Suprapubic skin (tissue), 4 donors: ENCODE data around the gene ARHGEF35. TPM values are rescaled to one million over a fixed set of nuclear protein-coding genes. Genes with fewer than 3 reads are reported as not detected.
"Not testable (repeated sequence)": the region's sequence is repeated elsewhere in the genome, so short reads cannot be mapped to it uniquely, and the experiment has no call there.

Experiments
- DNase-seq, 2 donors: peaks; one replicate each; pipeline ENCODE4 v3.0.0-alpha.2; 2019; ENCODE audit warnings: low spot score in 2 of 2
- H3K27ac ChIP-seq: fragments of 200-600 bp; sonication (generic); one replicate; pipeline ENCODE4 v1.5.1; 2019
- H3K27me3 ChIP-seq: fragments of 200-600 bp; sonication (generic); one replicate; pipeline ENCODE4 v1.5.1; 2019
- H3K36me3 ChIP-seq: fragments of 200-600 bp; sonication (generic); one replicate; pipeline ENCODE4 v1.5.1; 2019
- H3K4me1 ChIP-seq: fragments of 200-600 bp; sonication (generic); one replicate; pipeline ENCODE4 v1.5.1; 2019
- H3K4me3 ChIP-seq: fragments of 200-600 bp; sonication (generic); one replicate; pipeline ENCODE4 v1.5.1; 2019; ENCODE audit warnings: mild to moderate bottlenecking
- H3K9me3 ChIP-seq: fragments of 200-600 bp; sonication (generic); one replicate; pipeline ENCODE4 v1.5.1; 2019
- WGBS: methylation state at CpG from one replicate; pipeline ENCODE4 v1.1.5; 2018; 5-methylcytosine and 5-hydroxymethylcytosine counted together
- total RNA-seq, 4 donors: library from RNA; depleted of rRNA; stranded (reverse); fragments of >200 nt; gene quantifications; one replicate each; pipeline ENCODE4 v1.1.0, GENCODE V29; 2016

Gene ARHGEF35
- 10 to 100 TPM; 15.5 to 31.6 (median 17.4) TPM for total RNA-seq

- not testable (repeated sequence) for H3K4me1 ChIP-seq, DNase-seq, H3K27me3 ChIP-seq, H3K36me3 ChIP-seq, H3K27ac ChIP-seq, H3K9me3 ChIP-seq
- H3K4me3 ChIP-seq: peak within 1 kb of the TSS; percentile 42
- no CpG with 5 or more reads among the region's 51 CpGs for WGBS
Observed at GRCh38 chr7:144195212-144195872, at the start of gene ARHGEF35. Gene ARHGEF35 (minus strand): TSS chr7:144195833. CDS start chr7:144188383, 7,450 bp downstream.

GRCh38 chr7:144245372-144245771, 49.7 kb upstream of the ARHGEF35 start:
- H3K9me3 ChIP-seq, H3K27me3 ChIP-seq, H3K36me3 ChIP-seq, H3K4me1 ChIP-seq, H3K4me3 ChIP-seq, DNase-seq, H3K27ac ChIP-seq: not testable (repeated sequence)
- WGBS: no CpG with 5 or more reads among the region's 2 CpGs

DNA sequence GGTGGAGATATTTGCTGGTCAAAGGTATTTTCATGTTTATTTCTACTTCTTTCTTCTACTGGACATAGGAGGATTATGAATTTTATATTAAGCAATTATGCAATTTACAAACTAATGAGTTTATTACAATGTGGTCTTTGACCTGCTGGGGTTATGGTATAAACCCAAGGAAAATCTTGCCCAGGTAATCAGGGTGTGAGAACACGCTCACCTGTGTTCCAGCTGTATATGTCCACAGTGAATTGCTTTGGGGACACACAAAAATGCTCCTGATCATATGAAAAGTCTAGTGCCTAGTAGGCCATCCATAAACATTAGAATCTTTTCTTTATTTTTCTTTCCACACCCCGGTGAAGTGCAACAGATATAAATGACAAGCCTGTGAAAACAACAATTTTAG, 43.7 kb upstream of the ARHGEF35 start, which contains the start of gene OR2A42:
TSS of gene OR2A42 (minus strand) at position 241 of the 400 bp plus-strand sequence. CDS start 6,762 bp downstream, outside the sequence.
- not testable (repeated sequence) for H3K4me3 ChIP-seq, H3K4me1 ChIP-seq, H3K9me3 ChIP-seq, H3K27ac ChIP-seq, H3K27me3 ChIP-seq, H3K36me3 ChIP-seq, DNase-seq
- WGBS: 100% methylated on average over 1 of the region's 2 CpGs

DNA sequence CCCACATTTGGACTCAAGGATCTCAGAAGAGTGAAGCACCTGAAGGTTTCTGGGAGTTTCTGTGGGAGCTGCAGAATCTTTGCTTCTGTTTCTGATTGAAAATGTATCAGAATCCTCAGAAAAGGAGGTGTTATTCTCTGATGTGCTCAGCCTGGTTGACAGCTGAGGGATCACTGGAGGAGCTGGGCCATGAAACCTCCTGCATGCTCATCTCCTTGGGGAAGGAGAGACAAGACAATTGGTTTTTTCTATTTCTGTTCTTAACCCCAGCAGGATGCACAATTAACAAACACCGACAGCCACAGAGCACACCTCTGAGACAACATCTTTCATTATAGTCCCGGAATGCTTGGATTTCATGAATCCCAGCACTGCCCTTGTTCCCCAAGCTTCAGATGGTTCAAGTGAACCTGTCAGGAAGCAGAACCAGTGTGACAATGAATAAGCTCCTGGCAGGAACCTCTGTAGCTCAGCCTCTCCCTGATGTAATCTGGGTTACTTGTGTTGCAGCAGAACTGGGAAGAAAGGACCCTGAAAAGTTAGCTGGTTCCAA, 43.0 kb upstream of the ARHGEF35 start:
- not testable (repeated sequence) for H3K27ac ChIP-seq, H3K27me3 ChIP-seq, DNase-seq, H3K4me3 ChIP-seq, H3K4me1 ChIP-seq, H3K36me3 ChIP-seq, H3K9me3 ChIP-seq
- 93% methylated on average over 2 of the region's 2 CpGs for WGBS

DNA sequence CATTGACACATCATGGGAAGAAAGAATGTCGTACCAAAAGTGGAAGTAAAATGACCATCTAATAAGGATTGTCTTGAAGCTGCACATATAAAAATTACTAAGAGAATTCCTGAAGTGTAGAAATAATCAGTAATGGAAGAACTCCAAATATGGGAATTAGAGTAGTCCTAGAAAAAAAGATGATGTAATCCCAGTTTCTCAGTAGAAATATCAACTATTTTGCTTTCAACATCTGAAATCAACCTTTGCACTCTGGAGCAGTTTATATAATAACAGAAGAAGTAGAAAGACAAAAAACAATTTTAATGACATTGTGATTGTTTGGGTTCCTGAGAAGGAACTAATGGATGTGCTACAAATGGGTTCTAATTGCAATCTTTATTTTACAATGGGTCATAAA, 37.4 kb upstream of the ARHGEF35 start:
- H3K27me3 ChIP-seq, H3K36me3 ChIP-seq, H3K27ac ChIP-seq, H3K4me3 ChIP-seq, H3K9me3 ChIP-seq, H3K4me1 ChIP-seq, DNase-seq: not testable (repeated sequence)
- WGBS: 77% methylated on average over 1 of the region's 1 CpG

DNA sequence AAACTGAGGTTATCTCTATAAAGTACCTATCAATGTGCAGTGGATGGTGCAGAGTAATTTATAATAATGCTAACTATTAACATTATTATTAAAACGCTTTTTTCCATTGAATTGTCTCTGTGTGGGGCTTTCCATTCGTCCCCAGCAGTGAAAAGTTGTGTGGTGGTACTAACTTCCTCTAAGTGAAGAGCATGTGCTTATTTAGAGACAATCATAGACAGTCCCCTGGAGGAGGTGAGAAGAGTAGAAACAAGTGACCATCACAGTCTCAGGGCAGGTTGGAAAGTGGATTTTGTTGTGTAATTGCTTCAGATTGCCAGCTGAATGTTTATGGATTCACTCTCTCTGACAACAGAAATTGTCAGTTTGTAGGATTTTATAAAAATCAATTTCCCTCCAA, 35.4 kb upstream of the ARHGEF35 start:
- no CpG with 5 or more reads among the region's 2 CpGs for WGBS
- H3K4me3 ChIP-seq, H3K4me1 ChIP-seq, H3K9me3 ChIP-seq, DNase-seq, H3K36me3 ChIP-seq, H3K27ac ChIP-seq, H3K27me3 ChIP-seq: not testable (repeated sequence)

DNA sequence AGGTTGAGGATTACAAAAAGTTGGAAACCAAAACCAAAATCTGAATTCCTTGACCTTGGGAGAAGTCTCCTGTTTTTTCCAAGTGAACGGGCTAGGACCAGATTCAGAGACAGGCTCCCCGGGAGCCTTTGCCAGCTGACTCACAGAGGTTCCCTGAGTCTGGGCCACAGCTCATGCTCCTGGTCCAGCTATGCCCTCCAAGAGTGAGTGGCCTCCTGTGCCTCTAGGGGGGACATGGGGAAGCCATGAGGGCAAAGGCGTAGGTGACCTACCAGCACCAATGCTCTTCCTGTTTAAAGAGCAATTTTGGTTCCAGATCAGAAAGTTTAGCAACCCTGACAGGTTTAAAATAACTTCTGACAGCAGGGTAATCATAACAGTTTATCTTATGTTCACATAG, 33.2 kb upstream of the ARHGEF35 start:
- WGBS: 100% methylated on average over 1 of the region's 3 CpGs
- not testable (repeated sequence) for H3K27me3 ChIP-seq, H3K4me3 ChIP-seq

DNA sequence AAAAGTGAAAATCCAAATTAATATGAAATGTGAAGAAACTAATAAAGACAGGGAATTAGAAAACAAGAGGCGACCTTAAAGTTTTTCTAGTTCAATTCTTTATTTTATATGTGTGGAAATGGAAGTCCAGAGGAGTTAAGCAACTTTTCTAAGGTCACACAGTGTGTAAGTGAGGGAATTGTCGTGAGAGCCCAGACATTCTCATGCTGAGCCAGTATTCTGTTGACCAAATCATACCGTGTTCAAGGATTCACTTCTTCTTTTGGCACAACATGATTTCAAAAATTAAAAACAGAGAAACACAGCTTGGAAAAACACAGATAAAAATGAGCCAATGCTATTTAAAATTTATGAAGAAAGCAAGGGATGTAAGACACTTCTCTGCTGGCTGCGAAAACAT, 31.2 kb upstream of the ARHGEF35 start:
- not testable (repeated sequence) for H3K36me3 ChIP-seq, H3K4me3 ChIP-seq, DNase-seq, H3K27ac ChIP-seq, H3K4me1 ChIP-seq, H3K9me3 ChIP-seq, H3K27me3 ChIP-seq
- WGBS: 61% methylated on average over 3 of the region's 4 CpGs

More for the DNA sequence above, 33.2 kb upstream of the ARHGEF35 start:
- not testable (repeated sequence) for DNase-seq, H3K9me3 ChIP-seq, H3K27ac ChIP-seq, H3K36me3 ChIP-seq, H3K4me1 ChIP-seq

- H3K27me3 ChIP-seq, H3K4me1 ChIP-seq, H3K36me3 ChIP-seq, DNase-seq, H3K4me3 ChIP-seq, H3K9me3 ChIP-seq, H3K27ac ChIP-seq: not testable (repeated sequence)
Observed at GRCh38 chr7:144223675-144224074, 28.0 kb upstream of the ARHGEF35 start.

DNA sequence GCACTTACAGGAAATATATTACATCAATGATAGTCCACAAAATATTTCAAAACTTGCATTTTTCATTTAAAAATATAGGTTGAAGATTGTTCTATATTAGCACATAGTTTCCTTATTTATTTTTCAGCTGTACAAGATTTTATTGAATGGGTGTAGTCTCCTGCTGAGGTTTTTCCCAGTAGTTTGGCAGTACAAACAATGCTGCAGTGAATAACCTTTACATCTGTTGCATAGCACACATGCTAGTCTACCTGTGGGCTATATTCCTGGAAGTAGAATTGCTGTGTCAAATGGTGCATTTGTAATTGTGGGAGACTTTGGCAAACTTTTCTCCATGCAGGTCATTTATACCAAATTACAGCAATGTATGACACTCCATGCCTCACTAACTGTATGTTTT, 24.9 kb upstream of the ARHGEF35 start:
- DNase-seq, H3K4me3 ChIP-seq, H3K27me3 ChIP-seq, H3K36me3 ChIP-seq, H3K4me1 ChIP-seq, H3K27ac ChIP-seq, H3K9me3 ChIP-seq: not testable (repeated sequence)

GRCh38 chr7:144219149-144219548, 23.5 kb upstream of the ARHGEF35 start:
- not testable (repeated sequence) for H3K36me3 ChIP-seq, H3K4me3 ChIP-seq, H3K27me3 ChIP-seq, H3K9me3 ChIP-seq, H3K4me1 ChIP-seq, DNase-seq, H3K27ac ChIP-seq
- WGBS: no CpG with 5 or more reads among the region's 4 CpGs

DNA sequence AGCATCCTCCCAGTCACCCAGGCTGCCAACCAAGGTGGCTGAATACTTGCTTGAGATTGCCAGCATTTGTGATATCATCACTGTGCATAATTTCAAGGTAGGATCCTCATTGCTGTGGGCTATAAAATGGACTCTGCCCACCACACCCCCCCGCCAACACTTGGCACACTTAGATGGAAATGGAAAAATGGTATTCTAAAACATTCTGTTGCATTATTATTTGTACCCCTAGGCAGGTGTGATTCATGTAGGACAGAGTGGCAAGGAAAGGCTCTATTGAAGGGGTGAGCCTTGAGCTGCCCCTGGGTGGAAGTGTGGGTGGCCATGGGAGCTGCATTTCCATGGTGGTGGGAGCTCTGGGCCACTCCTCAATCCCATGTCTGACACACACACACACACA, 22.9 kb upstream of the ARHGEF35 start:
- not testable (repeated sequence) for H3K4me1 ChIP-seq, DNase-seq
- WGBS: 94% methylated on average over 1 of the region's 1 CpG

DNA sequence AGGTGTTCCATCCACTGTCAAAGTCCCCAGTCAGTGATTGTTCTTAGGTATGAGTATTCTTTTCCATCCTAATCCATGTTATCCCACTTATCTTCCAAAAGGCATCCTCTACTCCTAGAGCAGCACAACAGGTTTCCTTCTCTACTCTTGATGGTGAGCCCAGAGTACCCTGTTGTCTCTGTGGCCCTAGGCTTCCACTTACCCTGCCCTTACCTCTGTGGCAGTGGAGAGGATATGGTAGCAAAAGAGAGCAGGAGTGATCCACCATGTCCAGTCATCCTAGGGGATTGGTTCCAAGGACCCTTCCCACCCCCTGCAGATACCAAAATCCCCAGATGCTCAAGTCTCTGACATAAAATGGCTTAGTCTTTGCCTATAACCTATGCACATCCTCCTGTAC, 21.6 kb upstream of the ARHGEF35 start:
- not testable (repeated sequence) for H3K9me3 ChIP-seq, H3K4me3 ChIP-seq, H3K4me1 ChIP-seq, H3K27me3 ChIP-seq, H3K36me3 ChIP-seq, DNase-seq, H3K27ac ChIP-seq

More for the DNA sequence above, 22.9 kb upstream of the ARHGEF35 start:
- not testable (repeated sequence) for H3K27me3 ChIP-seq, H3K36me3 ChIP-seq, H3K4me3 ChIP-seq, H3K9me3 ChIP-seq, H3K27ac ChIP-seq

DNA sequence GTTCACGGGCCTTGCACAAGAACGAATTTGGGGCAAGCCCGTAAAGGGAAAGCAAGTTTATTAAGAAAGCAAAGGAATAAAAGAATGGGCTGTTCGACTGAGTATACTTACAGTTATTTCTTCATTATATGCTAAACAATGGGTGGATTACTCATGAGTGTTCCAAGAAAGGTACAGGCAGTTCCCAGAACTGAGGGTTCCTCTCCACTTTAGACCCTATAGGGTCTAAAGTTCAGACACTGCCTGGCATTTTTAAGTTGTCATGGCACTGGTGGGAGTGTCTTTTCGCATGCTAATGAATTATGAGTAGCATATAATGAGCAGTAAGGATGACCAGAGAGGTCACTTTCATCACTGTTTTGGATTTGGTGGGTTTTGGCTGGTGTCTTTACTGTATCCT, 9.7 kb upstream of the ARHGEF35 start:
- H3K4me3 ChIP-seq, H3K4me1 ChIP-seq, DNase-seq, H3K27me3 ChIP-seq, H3K36me3 ChIP-seq, H3K27ac ChIP-seq, H3K9me3 ChIP-seq: not testable (repeated sequence)
- no CpG with 5 or more reads among the region's 5 CpGs for WGBS

GRCh38 chr7:144203086-144203485, 7.5 kb upstream of the ARHGEF35 start:
- not testable (repeated sequence) for H3K27ac ChIP-seq, H3K4me1 ChIP-seq, DNase-seq, H3K9me3 ChIP-seq, H3K36me3 ChIP-seq, H3K27me3 ChIP-seq, H3K4me3 ChIP-seq
- no CpG with 5 or more reads among the region's 3 CpGs for WGBS
